Posterior cingulate gyrus (tissue), 11 donors: ENCODE measurements around the gene ERFL.

Source experiments
- DNase-seq, 10 donors: peaks; one replicate each; pipeline versions ENCODE4 v3.0.0 to v3.0.0-alpha.2; 2020 to 2021; ENCODE audit warnings: mixed read lengths in 3 of 10
- intact Hi-C: fragments of 100-400 bp; cut with DNase I; formaldehyde crosslinking; loops from one replicate; pipeline ENCODE4 v1.15.1; 2023

The ERFL gene

DNA sequence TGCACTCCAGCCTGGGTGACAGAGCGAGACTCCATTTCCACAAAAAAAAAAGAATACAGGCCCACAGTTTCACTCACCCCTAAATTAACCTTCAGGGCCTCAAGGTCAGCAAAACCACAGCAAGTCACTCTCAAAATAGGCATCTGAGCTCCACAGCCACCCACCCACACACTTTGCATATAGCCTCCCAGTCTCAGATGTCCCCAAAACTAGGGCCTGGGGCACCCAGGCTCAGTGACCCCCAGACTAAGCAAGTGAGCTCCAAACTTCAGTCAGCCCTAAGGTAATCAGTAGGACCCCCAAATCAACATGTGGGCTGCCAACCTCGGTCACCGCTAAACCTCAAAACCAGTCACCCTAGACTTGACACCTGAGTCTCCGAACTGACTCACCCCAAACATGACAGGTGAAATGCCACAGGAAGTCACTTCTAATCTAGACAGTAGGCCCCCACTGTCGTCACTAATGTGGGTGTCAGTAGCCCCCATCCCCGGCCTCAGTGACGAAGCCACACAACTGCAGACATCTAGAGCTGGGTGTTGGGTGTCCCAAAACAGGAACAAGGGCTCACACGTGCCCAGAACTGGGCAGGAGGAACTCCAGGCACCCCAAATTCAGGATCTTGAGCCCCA lies 17.0 kb upstream of the ERFL start:
- no peak for DNase-seq
- intact Hi-C loops: no loop called here

GRCh38 chr19:41944336-41944735 lies 16.1 kb upstream of the ERFL start:
- intact Hi-C loops: no loop called here

GRCh38 chr19:41941410-41942202 lies 13.4 kb upstream of the ERFL start:
- intact Hi-C loops: no loop called here
- peak in 1 of 10 donors; percentile 32 for DNase-seq

More at GRCh38 chr19:41944336-41944735, 16.1 kb upstream of the ERFL start:
- no peak for DNase-seq

DNA sequence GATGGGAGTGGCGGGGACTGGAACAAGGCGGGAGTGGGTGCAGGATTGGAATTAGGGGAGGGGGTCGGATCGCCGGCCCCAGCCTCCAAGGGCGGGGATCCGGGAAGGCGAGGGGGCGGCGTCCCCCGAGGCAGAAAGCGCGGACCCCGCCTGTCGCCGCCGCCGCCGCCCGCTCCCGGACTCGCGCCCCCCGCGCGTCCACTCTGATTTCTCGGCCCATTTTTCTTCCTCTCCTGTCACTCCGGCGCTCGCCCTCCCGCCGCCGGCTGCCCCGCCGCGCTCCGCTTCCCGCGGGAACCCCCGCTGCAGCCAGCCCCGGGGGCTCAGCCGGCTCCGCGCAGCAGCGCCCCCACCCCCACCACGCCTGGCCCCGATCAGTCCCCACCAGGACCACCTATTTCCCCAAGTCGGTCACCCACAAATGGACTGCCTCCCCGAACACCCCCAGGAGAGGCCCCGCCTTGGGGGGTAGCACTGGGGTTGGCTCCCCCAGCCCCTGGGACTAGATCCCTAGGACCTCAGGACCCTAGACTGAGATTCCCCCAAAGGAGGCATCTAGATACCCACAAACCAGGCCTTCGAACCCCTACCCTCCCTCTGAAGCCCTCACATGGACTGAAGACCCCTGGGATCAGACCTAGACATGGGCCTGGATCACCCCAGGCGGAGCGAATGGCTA lies 12.6 kb upstream of the ERFL start:
- intact Hi-C loops: no loop called here
- DNase-seq: peak in 1 of 10 donors; percentile 37

DNA sequence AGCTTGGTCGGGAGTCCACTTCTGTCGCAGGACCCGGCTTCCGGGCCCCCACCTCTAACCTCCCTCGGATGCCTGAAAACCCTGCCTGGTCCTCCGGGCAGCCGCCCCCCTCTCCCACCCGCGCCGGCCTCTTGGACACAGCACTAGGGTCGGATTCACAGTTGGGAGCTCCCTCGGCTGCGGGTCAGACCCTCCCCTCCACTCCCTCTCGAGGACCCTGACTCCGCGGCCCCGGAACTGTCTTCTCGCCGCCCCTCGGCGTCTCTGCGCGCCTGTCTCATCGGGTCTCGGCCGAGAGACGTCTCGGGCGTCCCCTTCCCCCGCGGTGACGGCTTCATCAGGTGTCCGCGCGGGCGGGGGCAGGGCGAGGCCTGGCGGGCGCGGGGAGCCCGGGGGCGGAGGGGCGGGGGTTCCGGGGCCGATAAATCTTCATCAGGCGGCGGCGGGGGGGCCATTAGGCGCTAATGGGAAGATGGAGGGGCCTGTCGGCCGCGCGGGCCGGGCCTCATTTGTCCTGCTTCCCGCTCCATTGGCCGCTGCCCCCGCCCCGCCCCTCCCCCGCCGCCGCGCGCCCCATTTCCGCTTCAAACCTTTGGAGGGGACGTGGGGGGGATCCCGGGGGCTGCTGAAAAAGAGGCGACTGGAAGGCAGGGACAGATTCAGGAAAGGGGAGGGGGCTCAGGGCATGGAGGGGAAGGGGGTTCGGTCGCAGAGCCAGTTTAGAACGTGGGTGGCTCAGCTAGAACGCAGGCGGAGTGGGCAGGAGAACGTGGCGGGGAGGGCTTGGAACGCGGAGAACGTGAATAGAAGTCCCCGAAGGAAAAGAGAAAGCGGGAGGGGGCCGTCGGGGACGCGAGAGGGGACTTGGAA lies 11.8 kb upstream of the ERFL start:
- intact Hi-C loops: loop anchor here (5.0 kb wide), 1 partner anchor 78 kb away; the partner anchor contains the start of gene RPS19
- DNase-seq: peak in 1 of 10 donors; percentile 47

DNA sequence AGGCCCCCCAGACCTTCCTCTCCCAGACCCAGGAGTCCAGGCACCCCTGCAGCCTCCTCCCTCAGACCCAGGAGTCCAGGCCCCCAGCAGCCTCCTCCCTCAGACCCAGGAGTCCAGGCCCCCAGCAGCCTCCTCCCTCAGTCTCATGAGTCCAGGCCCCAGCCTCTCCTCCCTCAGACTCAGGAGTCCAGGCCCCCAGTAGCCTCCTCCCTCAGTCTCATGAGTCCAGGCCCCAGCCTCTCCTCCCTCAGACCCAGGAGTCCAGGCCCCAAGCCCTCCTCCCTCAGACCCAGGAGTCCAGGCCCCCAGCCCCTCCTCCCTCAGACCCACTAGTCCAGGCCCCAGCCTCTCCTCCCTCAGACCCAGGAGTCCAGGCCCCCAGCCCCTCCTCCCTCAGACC lies 11.0 kb upstream of the ERFL start:
- intact Hi-C loops: loop anchor here (5.0 kb wide), 1 partner anchor 77 kb away; the partner anchor contains the start of gene RPS19
- peak in 1 of 10 donors; percentile 7 for DNase-seq

GRCh38 chr19:41937525-41938468 lies 9.5 kb upstream of the ERFL start:
- intact Hi-C loops: loop anchor here (5.0 kb wide), 1 partner anchor 75 kb away; the partner anchor contains the start of gene RPS19
- peak in 1 of 10 donors; percentile 10 for DNase-seq

- intact Hi-C loops: loop anchor here (5.0 kb wide), 1 partner anchor 75 kb away; the partner anchor contains the start of gene RPS19
- DNase-seq: peak in 1 of 10 donors; percentile 39
These were observed 8.7 kb upstream of the ERFL start for GRCh38 chr19:41936961-41937360.

GRCh38 chr19:41936416-41936850 lies 8.2 kb upstream of the ERFL start:
- DNase-seq: peak in 1 of 10 donors; percentile 14
- intact Hi-C loops: loop anchor here (5.0 kb wide), 1 partner anchor 74 kb away; the partner anchor contains the start of gene RPS19

DNA sequence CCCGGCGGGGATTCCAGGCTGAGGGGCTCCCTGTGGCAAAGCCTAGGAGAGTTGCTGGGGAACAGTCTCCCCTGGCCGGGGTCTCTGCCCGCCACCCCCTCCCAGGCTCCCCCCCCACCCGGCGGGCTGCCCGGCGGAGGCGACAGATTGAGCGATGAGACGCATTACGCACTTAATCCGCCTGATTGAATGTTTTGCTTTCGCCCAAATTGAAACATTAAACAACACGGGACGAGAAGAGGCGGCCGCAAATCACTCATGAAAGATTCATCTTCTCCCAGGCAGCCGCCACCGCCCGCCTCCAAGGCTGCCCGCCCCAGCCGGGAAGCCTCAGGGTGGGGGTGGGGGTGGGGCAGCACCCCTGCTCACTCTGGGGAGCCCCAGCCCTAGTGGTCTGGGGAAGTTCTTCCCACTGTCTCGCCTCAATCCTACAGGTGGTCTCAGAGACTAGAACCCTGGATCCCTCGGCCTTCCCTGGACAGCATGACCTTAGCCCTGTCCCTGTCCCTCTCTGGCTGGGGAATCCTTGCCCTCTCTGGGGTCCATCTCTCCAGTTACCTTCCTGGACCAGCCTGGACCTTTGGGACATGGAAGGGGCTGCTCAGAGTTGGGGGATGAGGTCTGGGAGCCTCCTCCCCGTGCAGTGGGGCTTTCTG lies 7.6 kb upstream of the ERFL start:
- peak in 1 of 10 donors; percentile 16 for DNase-seq
- intact Hi-C loops: loop anchor here (5.0 kb wide), 1 partner anchor 74 kb away; the partner anchor contains the start of gene RPS19

- intact Hi-C loops: loop anchor here (5.0 kb wide), 1 partner anchor 73 kb away; the partner anchor contains the start of gene RPS19
- DNase-seq: peak in 8 of 10 donors; percentile 28 to 94 (median 66)
These were observed 6.7 kb upstream of the ERFL start for GRCh38 chr19:41934849-41935374.

DNA sequence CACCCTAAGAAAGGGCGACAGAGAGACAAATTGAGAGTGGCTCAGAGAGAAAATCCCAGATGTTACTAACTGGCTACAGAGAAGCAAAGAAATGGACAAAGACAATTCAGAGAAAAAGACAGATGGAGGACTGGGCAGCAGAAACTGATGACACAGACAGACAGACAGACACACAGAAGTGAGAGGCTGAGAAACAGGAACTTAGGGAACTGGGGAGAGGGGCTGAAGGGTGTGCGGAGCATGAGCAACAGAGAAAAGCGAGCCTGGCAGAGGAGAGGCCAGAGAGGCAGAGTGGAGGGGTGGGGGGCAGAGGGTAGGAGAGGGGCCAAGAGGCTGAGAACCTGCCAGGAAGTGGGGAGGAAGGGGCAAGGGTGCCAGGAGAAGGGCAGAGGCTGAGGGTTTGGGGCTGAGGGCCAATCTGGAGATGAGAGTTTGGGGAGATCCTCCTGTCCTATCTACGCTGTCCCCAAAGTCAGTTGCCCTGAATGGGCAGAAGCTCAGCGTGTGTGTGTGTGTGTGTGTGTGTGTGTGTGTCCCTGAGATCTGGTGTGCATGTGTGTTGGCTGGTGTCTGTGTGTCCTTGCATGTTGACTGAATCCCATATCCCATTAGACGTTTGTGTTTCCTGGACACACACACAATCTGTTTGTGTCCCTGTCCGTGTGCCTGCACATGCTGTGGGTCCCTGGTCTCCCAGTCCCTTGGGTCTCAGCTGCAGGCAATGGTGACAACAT lies 5.6 kb upstream of the ERFL start:
- intact Hi-C loops: no loop called here
- DNase-seq: peak in 1 of 10 donors; percentile 3

GRCh38 chr19:41932720-41933332 lies 4.6 kb upstream of the ERFL start:
- peak in 1 of 10 donors; percentile 64 for DNase-seq
- intact Hi-C loops: no loop called here

DNA sequence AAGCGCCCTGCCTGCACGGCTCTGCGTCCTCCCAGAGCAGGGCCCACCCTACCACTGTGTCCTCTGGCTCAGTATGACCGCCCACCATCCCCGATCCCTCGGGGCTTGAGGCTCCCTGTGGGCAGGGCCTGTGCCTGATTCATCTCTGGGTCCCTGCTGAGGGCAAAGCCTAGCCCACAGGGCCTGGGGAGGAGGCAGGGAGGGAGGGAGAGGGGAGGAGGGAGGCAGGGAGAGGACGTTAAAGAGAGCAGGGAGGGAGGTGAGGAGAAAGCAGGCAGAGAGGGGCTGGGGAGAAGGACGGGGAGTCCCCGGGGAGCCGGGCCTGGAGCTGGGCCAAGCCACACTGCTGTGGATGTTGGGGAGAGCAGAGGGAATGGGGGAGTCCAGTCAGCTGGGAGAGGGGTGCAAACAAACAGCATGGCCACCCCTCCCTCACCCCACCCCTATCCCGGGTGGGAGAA lies 4.0 kb upstream of the ERFL start:
- DNase-seq: peak in 1 of 10 donors; percentile 41
- intact Hi-C loops: no loop called here

- peak in 1 of 10 donors; percentile 9 for DNase-seq
- intact Hi-C loops: no loop called here
These were observed 2.8 kb upstream of the ERFL start for GRCh38 chr19:41930926-41931592.

DNA sequence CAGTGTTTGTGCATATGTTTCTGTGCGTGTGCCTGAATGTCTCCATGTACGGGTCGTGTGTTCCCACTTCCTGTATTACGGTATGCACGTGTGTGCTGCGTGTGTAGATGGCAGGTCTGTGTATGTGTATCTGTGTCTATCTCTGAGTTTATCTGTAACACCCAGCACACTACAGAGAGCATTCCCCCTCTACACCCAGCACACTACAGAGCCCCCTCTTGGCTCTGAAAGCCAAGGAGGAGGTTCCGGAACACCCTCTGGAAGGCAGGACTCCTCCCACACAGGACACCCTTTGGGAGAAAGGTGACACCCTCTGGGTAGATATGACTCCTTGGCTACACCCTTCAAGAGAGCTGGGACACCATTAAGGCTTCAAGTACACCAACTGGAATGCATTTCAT lies 2.1 kb upstream of the ERFL start:
- intact Hi-C loops: no loop called here
- peak in 1 of 10 donors; percentile 5 for DNase-seq
